HG02884 (cell line): ENCODE data around the gene DHRS3.
"Not testable (repeated sequence)": the region's sequence is repeated elsewhere in the genome, so short reads cannot be mapped to it uniquely, and the experiment has no call there.

Source experiments
- ATAC-seq: cut with Tn5 transposase; IDR thresholded peaks from one replicate; pipeline ENCODE4 v1.9.1; 2021; ENCODE audit warnings: mild to moderate bottlenecking, moderate library complexity; ENCODE audit not compliant: unreplicated experiment

Gene DHRS3

DNA sequence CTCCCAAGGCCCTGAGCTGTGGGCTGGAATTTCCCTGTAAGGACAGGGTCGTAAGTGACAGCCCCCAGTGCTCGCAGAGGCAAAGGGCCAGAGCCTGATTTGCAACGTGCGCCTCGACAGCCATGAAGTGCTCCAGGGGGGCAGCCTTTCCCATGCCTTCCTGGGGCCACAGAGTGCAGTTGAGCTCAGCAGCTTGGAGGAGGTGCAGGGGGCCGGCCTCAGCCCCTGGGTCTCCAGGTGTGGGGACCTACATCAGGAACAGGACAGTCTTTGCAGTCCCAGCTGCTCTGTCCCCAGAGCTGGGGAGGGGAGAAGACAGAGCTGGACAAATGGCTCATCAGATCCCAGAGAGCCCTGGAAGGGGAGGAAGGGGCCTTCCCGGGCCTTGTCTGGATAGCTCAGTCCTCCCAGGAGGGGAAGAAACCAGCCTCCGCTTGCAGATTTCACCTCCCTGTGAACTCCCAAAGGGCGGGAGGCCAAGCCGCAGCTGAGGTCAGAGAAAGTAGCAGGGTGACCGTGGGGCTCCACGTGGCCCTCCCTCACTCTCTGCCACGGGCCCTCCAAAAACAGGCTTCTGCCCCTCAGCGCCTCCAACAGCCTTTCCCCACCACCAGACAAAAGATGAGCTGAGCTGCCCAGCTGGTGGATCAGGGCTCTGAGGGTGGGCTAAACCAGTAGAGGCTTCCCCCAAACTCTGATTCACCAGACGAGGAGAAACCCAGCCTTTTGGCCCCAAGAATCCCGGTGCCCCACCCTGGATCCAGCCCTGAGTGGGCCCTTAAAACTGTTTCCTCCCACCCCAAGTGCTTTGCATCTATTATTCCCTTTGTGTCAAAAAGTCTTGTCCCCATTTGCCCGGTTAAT lies 76.5 kb downstream of the DHRS3 start:
- no peak for ATAC-seq

GRCh38 chr1:12540580-12541273 lies 77.3 kb downstream of the DHRS3 start:
- no peak for ATAC-seq

DNA sequence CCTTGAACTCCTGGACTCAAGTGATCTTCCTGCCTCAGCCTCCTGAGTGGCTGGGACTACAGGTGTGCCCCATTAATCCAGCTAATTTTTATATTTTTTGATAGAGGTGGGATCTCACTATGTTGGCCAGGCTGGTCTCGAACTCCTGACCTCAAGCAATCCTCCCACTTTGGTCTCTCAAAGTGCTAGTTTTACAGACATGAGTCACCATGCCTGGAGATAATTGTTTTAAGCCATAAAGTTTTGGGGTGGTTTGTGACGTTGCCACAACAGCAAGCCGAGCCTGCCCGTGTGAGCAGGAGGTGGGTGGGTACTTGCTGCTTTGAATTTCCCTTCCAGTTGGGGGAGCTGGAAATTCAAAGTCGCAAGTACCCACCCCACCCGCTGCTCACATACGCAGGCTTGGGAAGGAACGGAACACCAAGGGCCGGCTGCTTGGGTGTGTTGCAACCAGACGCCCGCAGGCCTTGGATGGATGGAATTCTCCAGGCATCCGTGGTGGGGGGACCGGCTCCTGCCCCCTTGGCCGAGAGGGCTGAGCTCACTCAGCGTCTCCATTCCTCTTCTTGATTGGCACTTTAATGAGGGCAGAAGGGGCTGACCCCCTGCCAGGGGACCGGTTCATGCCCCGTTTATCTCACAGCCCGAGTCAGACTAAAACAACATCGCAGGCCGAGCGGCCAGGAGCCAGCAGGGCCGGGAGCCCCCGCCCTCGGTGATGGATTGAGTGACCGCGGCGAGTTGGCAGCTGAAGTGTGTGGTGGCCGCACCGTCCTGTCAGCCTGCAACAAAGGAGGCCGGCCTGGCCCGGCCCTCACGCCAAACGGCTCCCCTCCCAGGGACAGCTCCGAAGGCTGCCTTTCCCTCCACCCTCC lies 78.1 kb downstream of the DHRS3 start:
- no peak for ATAC-seq

GRCh38 chr1:12539320-12539704 lies 78.7 kb downstream of the DHRS3 start:
- ATAC-seq: no peak

GRCh38 chr1:12538536-12538935 lies 79.5 kb downstream of the DHRS3 start:
- not testable (repeated sequence) for ATAC-seq

GRCh38 chr1:12537906-12538461 lies 80.0 kb downstream of the DHRS3 start:
- no peak for ATAC-seq

DNA sequence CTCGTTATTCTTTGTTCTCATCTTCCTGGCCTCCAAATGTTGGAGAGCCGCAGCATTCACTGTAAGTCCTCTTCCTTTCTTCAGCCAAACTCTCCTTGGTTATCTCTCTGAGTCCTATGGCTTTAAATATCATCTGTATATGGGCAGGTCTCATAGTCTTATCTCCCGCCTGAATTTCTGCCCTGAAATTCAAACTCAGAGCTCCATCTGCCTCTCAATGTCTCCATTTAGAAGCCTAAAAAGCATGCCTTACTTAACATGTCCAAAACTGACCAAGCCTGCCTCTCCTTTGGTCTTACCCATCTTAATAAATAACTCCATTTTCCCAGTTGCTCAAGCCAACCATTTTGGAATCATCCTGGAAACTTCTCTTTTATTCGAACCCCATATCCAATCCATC lies 80.7 kb downstream of the DHRS3 start:
- ATAC-seq: no peak

- ATAC-seq: no peak
Measured at GRCh38 chr1:12536023-12536639, 81.9 kb downstream of the DHRS3 start.

DNA sequence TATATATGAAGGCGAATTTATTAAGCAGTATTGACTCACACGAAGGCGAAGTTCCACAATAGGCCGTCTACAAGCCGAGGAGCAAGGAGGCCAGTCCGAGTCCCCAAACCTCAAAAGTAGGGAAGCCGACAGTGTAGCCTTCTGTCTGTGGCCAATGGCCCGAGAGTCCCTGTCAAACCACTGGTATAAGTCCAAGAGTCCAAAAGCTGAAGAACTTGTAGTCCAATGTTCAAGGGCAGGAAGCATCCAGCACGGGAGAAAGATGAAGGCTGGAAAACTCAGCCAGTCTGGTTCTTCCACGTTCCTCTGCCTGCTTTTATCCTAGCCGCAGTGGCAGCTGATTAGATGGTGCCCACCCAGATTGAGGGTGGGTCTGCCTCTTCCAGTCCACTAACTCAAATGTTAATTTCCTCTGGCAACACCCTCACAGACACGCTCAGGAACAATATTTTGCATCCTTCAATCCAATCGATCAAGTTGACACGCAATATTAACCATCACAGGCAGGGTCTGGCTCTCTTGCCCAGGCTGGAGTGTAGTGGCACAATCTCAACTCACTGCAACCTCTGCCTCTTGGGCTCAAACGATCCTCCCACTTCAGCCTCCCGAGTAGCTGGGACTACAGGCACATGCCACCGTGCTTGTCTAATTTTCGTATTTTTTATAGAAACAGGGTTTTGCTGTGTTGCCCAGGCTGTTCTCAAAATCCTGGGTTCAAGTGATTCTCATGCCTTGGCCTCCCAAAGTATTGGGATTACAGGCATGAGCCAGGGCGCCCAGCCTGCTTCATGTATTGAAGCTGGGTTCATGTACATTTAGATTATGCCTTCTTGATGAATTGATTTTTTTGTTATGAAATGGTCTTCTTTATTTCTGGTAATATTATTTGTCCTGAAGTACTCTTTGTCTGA lies 85.3 kb downstream of the DHRS3 start:
- ATAC-seq: no peak

GRCh38 chr1:12531179-12531499 lies 86.9 kb downstream of the DHRS3 start:
- ATAC-seq: no peak

- ATAC-seq: no peak
Measured at GRCh38 chr1:12530462-12531178, 87.4 kb downstream of the DHRS3 start.

DNA sequence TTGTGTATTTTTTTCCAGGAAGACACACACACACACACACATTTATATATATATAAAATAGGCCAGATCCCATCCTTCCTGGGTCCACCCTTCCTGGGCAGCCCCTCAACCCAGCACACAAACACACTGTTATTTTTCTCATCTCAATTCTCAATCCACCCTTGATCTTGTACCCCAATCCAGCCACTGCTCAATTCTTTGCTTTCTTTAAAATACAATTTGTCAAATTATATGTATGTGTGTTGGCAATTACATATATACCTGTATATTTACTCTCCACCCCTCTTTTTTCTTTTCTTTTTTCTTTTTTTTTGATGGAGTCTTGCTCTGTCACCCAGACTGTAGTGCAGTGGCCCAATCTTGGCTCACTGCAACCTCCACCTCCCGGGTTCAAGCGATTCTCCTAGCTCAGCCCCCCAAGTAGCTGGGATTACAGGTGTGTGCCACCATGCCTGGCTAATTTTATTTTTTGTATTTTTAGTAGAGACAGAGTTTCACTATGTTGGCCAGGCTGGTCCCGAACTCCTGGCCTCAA lies 88.3 kb downstream of the DHRS3 start:
- no peak for ATAC-seq

DNA sequence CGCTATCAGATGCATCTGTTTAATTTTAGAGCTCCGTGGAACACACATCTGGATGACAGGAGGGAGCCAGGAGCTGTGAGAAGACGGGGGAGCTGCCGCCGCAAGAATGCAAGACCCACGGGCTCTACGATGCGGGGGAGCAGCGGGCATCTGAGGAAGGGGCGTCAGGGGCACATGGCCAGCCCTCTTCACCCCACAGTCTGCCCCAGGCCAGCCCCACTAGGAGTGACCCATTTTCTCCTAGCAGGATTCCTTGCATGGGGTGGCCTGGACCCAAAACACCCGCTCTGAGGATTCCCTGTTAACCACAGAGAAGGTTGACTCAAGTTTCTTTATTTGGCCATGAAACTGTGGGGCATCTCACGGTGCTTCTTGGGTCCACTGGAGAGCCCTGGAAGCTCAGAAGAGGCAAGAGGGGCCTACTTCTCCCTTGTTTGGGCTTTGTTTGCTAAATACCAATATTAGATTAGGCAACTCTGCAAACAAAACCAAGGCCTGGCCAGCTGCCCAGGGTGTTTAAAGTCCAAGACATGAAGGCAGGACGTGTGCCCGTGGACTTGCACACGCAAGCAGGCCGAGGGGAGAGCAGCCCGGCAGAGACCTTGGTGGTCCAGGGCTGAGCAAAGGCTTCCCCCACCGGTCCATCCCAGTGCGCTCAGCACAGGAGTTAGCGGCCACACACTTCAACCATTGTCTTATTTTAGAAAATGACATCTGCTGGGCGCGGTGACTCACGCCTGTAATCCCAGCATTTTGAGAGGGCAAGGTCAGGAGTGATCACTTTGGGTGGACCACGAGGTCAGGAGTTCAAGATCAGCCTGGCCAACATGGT lies 89.8 kb downstream of the DHRS3 start:
- ATAC-seq: no peak

DNA sequence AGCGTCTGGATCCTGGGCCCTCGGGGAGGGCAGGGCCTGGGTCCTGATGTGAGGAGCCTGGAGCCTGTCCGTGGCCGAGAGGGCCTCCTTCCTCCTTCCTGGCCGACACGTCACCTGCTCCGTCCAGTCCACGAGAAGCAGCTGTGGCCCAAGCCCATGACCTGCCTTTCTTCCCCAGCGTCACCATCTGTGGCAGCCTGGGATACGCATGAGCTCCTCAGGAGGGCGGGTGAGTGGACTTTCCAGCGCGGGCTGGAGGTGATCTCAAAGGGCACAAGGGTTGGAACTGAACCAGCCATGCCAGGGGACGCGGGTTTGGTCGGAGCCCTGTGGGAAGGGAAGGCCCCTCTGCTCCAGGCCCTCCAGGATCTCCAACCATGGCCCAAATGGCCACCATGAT lies 90.4 kb downstream of the DHRS3 start:
- ATAC-seq: no peak

DNA sequence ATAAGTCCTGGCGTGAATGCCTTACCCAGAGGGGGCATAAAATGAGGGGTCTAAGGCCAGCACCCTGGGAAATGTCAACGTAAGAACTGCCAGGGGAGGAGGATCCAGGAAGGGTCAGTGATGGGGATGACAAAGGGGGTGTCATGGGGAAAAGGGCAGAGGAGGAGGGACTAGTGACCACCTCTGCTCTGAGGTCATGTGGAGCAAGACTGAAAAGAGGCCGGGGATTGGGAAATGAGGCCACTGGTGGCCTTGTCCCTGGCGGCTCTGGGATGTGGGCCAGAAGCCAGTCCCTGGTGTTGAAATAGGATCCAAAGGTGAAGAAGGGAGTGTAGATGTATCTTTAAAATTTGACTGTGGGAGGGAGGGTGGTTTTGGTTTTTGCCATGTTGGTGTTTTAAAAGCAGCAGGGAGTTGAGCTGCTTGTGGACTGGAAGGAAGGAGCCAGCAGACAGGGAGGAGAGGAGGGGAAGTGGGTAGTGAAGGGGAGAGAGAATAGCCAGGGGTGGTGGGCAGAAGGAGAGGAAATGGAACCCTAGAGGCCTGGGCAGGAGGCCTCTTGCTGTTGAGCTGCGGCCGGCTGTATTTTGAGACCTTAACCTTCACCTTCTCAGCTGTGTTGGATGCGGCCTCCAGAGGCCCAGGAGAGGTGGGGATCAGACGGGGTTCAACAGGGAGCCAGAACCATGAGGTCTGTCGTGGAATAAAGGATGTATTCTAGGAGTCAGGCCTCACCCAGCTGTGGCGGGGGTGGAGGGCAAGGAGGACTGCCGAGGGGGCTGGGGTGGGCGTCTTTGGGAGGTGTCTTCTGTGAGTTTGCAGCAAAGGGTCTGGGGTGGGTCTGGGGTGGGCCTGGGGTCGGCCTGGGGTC lies 92.5 kb downstream of the DHRS3 start:
- no peak for ATAC-seq

DNA sequence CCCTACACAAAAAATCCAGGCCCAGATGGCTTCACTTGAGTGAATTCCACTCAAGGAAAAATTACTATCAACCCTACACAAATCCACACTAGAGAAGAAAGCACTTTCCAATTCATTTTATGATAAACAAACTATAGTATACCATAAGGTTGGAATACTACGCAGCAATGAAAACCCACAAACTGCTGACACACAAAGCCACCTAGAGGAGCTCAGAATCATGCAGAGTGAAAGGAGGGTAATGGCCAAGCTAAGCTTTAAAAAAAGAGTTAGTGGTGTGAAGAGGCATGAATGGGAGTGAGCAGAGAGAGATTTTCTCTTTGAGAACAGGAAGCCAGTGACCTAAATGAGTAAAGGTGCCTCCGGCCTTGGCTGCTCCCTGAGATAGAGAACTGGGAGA lies 93.7 kb downstream of the DHRS3 start:
- no peak for ATAC-seq

GRCh38 chr1:12522780-12523179 lies 95.2 kb downstream of the DHRS3 start:
- not testable (repeated sequence) for ATAC-seq
